H9 (cell line): ENCODE results near the gene ARHGEF25. TPM values are rescaled to one million over a fixed set of nuclear protein-coding genes. Genes with fewer than 3 reads are reported as not detected.

Source experiments
- DNase-seq: peaks from one replicate; pipeline ENCODE4 v3.0.0-alpha.2; 2017
- H2AFZ ChIP-seq: one replicate; pipeline ENCODE4 v1.6.1; 2013; ENCODE audit warnings: mild to moderate bottlenecking, low read length, control low read depth, moderate library complexity
- H2AK5ac ChIP-seq: 2 replicates; pipeline ENCODE4 v1.6.1; 2013; ENCODE audit warnings: low read length, control low read depth, mixed read lengths; ENCODE audit not compliant: insufficient read length
- H2BK120ac ChIP-seq: one replicate; pipeline ENCODE4 v1.6.1; 2013; ENCODE audit warnings: low read depth, mild to moderate bottlenecking, low read length, control low read depth, inconsistent platforms; ENCODE audit not compliant: poor library complexity, severe bottlenecking
- H2BK12ac ChIP-seq: 2 replicates; pipeline ENCODE4 v1.6.1; 2013; ENCODE audit warnings: low read length, control low read depth, mixed read lengths, low read depth; ENCODE audit not compliant: insufficient read length
- H2BK15ac ChIP-seq: 2 replicates; pipeline ENCODE4 v1.6.1; 2013; ENCODE audit warnings: low read depth, low read length, control low read depth
- H2BK20ac ChIP-seq: one replicate; pipeline ENCODE4 v1.6.1; 2013; ENCODE audit warnings: low read depth, mild to moderate bottlenecking, low read length, control low read depth, inconsistent platforms; ENCODE audit not compliant: poor library complexity, severe bottlenecking
- H2BK5ac ChIP-seq: 2 replicates; pipeline ENCODE4 v1.6.1; 2013; ENCODE audit warnings: low read length, control low read depth, mixed read lengths; ENCODE audit not compliant: insufficient read length
- H3K14ac ChIP-seq: 2 replicates; pipeline ENCODE4 v1.6.1; 2013; ENCODE audit warnings: low read length, control low read depth; ENCODE audit not compliant: insufficient read depth
- H3K18ac ChIP-seq: 2 replicates; pipeline ENCODE4 v1.6.1; 2013; ENCODE audit warnings: low read depth, mild to moderate bottlenecking, mixed read lengths, low read length, control low read depth; ENCODE audit not compliant: insufficient read length
- H3K23ac ChIP-seq: 2 replicates; pipeline ENCODE4 v1.6.1; 2013; ENCODE audit warnings: low read length, control low read depth, mixed read lengths, low read depth; ENCODE audit not compliant: insufficient read length
- H3K23me2 ChIP-seq: 2 replicates; pipeline ENCODE4 v1.6.1; 2013; ENCODE audit warnings: low read depth, mild to moderate bottlenecking, mixed read lengths, low read length, control low read depth; ENCODE audit not compliant: insufficient read length, poor library complexity, severe bottlenecking
- H3K27ac ChIP-seq: 2 replicates; pipeline ENCODE4 v1.5.1; 2013; ENCODE audit warnings: low read length, control low read depth, mixed read lengths, low read depth; ENCODE audit not compliant: insufficient read length
- H3K27me3 ChIP-seq: 2 replicates; pipeline ENCODE4 v1.6.1; 2013; ENCODE audit warnings: low read length, control low read depth, inconsistent platforms; ENCODE audit not compliant: insufficient read depth
- H3K4ac ChIP-seq: 2 replicates; pipeline ENCODE4 v1.6.1; 2013; ENCODE audit warnings: low read depth, mild to moderate bottlenecking, control low read depth, inconsistent platforms, low read length, moderate library complexity
- H3K4me1 ChIP-seq: 2 replicates; pipeline ENCODE4 v1.6.1; 2013; ENCODE audit warnings: low read length, control low read depth, inconsistent platforms; ENCODE audit not compliant: insufficient read depth
- H3K4me2 ChIP-seq: 2 replicates; pipeline ENCODE4 v1.6.1; 2013; ENCODE audit warnings: low read length, control low read depth, mixed read lengths; ENCODE audit not compliant: insufficient read length, insufficient read depth
- H3K56ac ChIP-seq: 2 replicates; pipeline ENCODE4 v1.6.1; 2013; ENCODE audit warnings: low read depth, mild to moderate bottlenecking, mixed read lengths, low read length, control low read depth; ENCODE audit not compliant: insufficient read length
- H3K79me1 ChIP-seq: 2 replicates; pipeline ENCODE4 v1.6.1; 2013; ENCODE audit warnings: low read depth, mild to moderate bottlenecking, moderate library complexity, low read length, control low read depth, inconsistent platforms; ENCODE audit not compliant: insufficient read depth, poor library complexity, severe bottlenecking
- H3K79me2 ChIP-seq: 2 replicates; pipeline ENCODE4 v1.6.1; 2013; ENCODE audit warnings: low read length, control low read depth, inconsistent platforms; ENCODE audit not compliant: insufficient read depth
- H3K9ac ChIP-seq: 2 replicates; pipeline ENCODE4 v1.6.1; 2013; ENCODE audit warnings: low read length, control low read depth, mixed read lengths; ENCODE audit not compliant: insufficient read length; ENCODE audit errors: extremely low read depth
- H3K9me3 ChIP-seq: one replicate; pipeline ENCODE4 v1.6.1; 2013; ENCODE audit warnings: low read depth, low read length, inconsistent platforms; ENCODE audit not compliant: control insufficient read depth
- H3T11ph ChIP-seq: one replicate; pipeline ENCODE4 v1.6.1; 2013; ENCODE audit warnings: mild to moderate bottlenecking, low read length, control low read depth, inconsistent platforms
- H4K20me1 ChIP-seq: one replicate; pipeline ENCODE4 v1.6.1; 2013; ENCODE audit not compliant: control insufficient read depth, insufficient read length, insufficient read depth
- H4K5ac ChIP-seq: 2 replicates; pipeline ENCODE4 v1.6.1; 2013; ENCODE audit warnings: low read depth, mild to moderate bottlenecking, mixed read lengths, low read length, control low read depth; ENCODE audit not compliant: insufficient read length
- H4K8ac ChIP-seq: replicated peaks from 2 replicates; pipeline ENCODE4 v1.6.1; 2013; ENCODE audit warnings: low read length, control low read depth, mixed read lengths, low read depth; ENCODE audit not compliant: insufficient read length
- H4K91ac ChIP-seq: 2 replicates; pipeline ENCODE4 v1.6.1; 2013; ENCODE audit warnings: low read depth, mild to moderate bottlenecking, moderate library complexity, mixed read lengths, low read length, control low read depth; ENCODE audit not compliant: insufficient read length
- H3K27ac Mint-ChIP-seq, 3 experiments: 2 replicates in 2 of 3; 3 replicates in 1 of 3; pipeline ENCODE4 v1.8.0; 2020 to 2021; ENCODE audit warnings: mixed read lengths in 3 of 3, mild to moderate bottlenecking in 1 of 3, moderate library complexity in 1 of 3
- H3K27me3 Mint-ChIP-seq: 2 replicates; pipeline ENCODE4 v1.8.0; 2021; ENCODE audit warnings: low read depth, mild to moderate bottlenecking, moderate library complexity, mixed read lengths
- H3K36me3 Mint-ChIP-seq, 3 experiments: 2 replicates in 2 of 3; 3 replicates in 1 of 3; pipeline ENCODE4 v1.8.0; 2020 to 2021; ENCODE audit warnings: low read depth in 3 of 3, mixed read lengths in 3 of 3; ENCODE audit not compliant: insufficient read depth in 1 of 3
- H3K4me1 Mint-ChIP-seq, 2 experiments: 2 replicates each; pipeline ENCODE4 v1.8.0; 2020; ENCODE audit warnings: mixed read lengths in 2 of 2
- H3K4me3 Mint-ChIP-seq, 2 experiments: 2 replicates in 1 of 2; 3 replicates in 1 of 2; pipeline ENCODE4 v1.8.0; 2020 to 2021; ENCODE audit warnings: mild to moderate bottlenecking in 2 of 2, mixed read lengths in 2 of 2, moderate library complexity in 1 of 2
- H3K9me3 Mint-ChIP-seq, 2 experiments: 2 replicates in 1 of 2; 3 replicates in 1 of 2; pipeline ENCODE4 v1.8.0; 2020; ENCODE audit warnings: mild to moderate bottlenecking in 2 of 2, mixed read lengths in 2 of 2, moderate library complexity in 1 of 2
- CTCF ChIP-seq: fragments of 200-600 bp; sonication (generic); conservative IDR thresholded peaks from 3 replicates; pipeline ENCODE4 v1.8.0; 2021; ENCODE audit warnings: antibody characterized with exemption, mild to moderate bottlenecking
- WGBS: extraction: QIAGEN DNeasy Blood & Tissue Kit; methylation state at CpG from one replicate; pipeline ENCODE4 v1.1.7; 2013; ENCODE audit warnings: missing lambda C conversion rate, low lambda C conversion rate, mixed read lengths; ENCODE audit not compliant: insufficient read length; ENCODE audit errors: extremely low coverage; 5-methylcytosine and 5-hydroxymethylcytosine counted together
- total RNA-seq: library from RNA; stranded (reverse); gene quantifications from 2 replicates; pipeline ENCODE4 v1.2.1, GENCODE V29; 2021

ARHGEF25 gene
- total RNA-seq, 1 experiment from 2014 or later, result 22.6 TPM

- Histone ChIP-seq H2AK5ac (no peak overlapping the region), H3K79me1 (no peaks in the 10 kb centered on the region), H3K56ac (no peak overlapping the region), H2BK12ac (no peak overlapping the region), H3K23ac (no peak overlapping the region), H3K4me1 (peaks cover 4% of the 10 kb centered on the region; the same call in 1 of the 2 replicates), H3K79me2 (no peaks in the 10 kb centered on the region), H3K9ac (no peak overlapping the region), H3K27me3 (peaks cover 2% of the 10 kb centered on the region; the same call in 1 of the 2 replicates), H4K20me1 (no peaks in the 10 kb centered on the region), H2BK120ac (no peak overlapping the region), H2BK20ac (no peak overlapping the region), H3K9me3 (no peaks in the 10 kb centered on the region), H3K4ac (no peak overlapping the region), H3K14ac (no peak overlapping the region), H3K18ac (no peak overlapping the region), H4K91ac (no peak overlapping the region), H3K27ac (no peak overlapping the region), H3K23me2 (peaks cover 6% of the 10 kb centered on the region), H4K8ac (no peak overlapping the region), H4K5ac (no peak overlapping the region), H2BK5ac (no peak overlapping the region), H3K4me2 (no peak overlapping the region), H2AFZ (no peak overlapping the region), H3T11ph (no peak overlapping the region), H2BK15ac (no peak overlapping the region)
- H3K9me3 Mint-ChIP-seq, result peaks cover 7 to 8% of the 10 kb centered on the region in 2 experiments; a peak in 4 of 5 replicates
- no peak for DNase-seq
- TF ChIP-seq CTCF, result no peak; the same call in 2 of the 3 replicates
- H3K27me3 Mint-ChIP-seq, result peaks cover 33% of the 10 kb centered on the region
- peaks cover 21 to 22% of the 10 kb centered on the region in 2 experiments for H3K4me1 Mint-ChIP-seq
- no peaks in the 10 kb centered on the region; a peak in 1 of 7 replicates for H3K36me3 Mint-ChIP-seq
- WGBS, result no CpG with 5 or more reads among the region's 3 CpGs
- H3K4me3 Mint-ChIP-seq, result no peak overlapping the region
- H3K27ac Mint-ChIP-seq, result no peak overlapping the region
These were observed 26.1 kb downstream of the ARHGEF25 start for GRCh38 chr12:57637364-57637763.
